ENCODE results near the gene CCT3.
"Not testable (repeated sequence)": the region's sequence is repeated elsewhere in the genome, so short reads cannot be mapped to it uniquely, and the experiment has no call there.

Gene CCT3

GRCh38 chr1:156376146-156376545 lies 38.1 kb upstream of the CCT3 start:
- H3K27me3 Mint-ChIP-seq (ENCODE audit: low read depth): peaks cover 24% of the 10 kb centered on the region
- no peak overlapping the region for H3K27ac Mint-ChIP-seq
- no peak overlapping the region for H3K4me3 Mint-ChIP-seq
- no peaks in the 10 kb centered on the region for H3K4me1 Mint-ChIP-seq (ENCODE audit: low read depth)
- no peak for DNase-seq (ENCODE audit: low spot score)
- no peaks in the 10 kb centered on the region for H3K36me3 Mint-ChIP-seq (ENCODE audit: low read depth)
- H3K9me3 Mint-ChIP-seq: no peaks in the 10 kb centered on the region

DNA sequence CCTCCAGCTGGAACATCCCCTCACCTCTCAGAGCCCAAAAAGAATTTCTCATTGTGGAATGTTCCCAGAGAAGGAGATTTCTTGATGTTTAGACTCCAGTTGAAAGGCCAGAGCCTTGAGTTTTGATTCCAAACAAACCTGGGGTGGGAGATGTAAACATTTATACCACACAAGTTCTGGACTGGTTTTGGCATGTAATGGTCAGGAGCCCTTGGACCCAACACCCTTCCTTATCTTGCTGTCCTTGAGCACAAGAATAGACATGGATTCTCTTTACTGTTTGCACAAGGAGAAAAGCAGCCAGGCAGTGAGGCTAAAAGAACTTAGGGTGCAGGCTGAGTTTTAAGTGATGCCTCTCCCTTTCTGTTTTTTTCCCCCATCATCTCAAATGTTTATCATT lies 35.5 kb upstream of the CCT3 start:
- no peak for DNase-seq (ENCODE audit: low spot score)
- no peak overlapping the region for H3K27ac Mint-ChIP-seq
- H3K9me3 Mint-ChIP-seq: no peaks in the 10 kb centered on the region
- H3K36me3 Mint-ChIP-seq (ENCODE audit: low read depth): no peaks in the 10 kb centered on the region
- H3K4me3 Mint-ChIP-seq: no peak overlapping the region
- no peaks in the 10 kb centered on the region for H3K4me1 Mint-ChIP-seq (ENCODE audit: low read depth)
- H3K27me3 Mint-ChIP-seq (ENCODE audit: low read depth): peaks cover 36% of the 10 kb centered on the region

GRCh38 chr1:156372876-156373275 lies 34.8 kb upstream of the CCT3 start:
- no peak for DNase-seq (ENCODE audit: low spot score)
- H3K27me3 Mint-ChIP-seq (ENCODE audit: low read depth): peaks cover 43% of the 10 kb centered on the region
- no peaks in the 10 kb centered on the region for H3K9me3 Mint-ChIP-seq
- H3K27ac Mint-ChIP-seq: no peak overlapping the region
- H3K4me1 Mint-ChIP-seq (ENCODE audit: low read depth): no peaks in the 10 kb centered on the region
- H3K36me3 Mint-ChIP-seq (ENCODE audit: low read depth): no peaks in the 10 kb centered on the region
- no peak overlapping the region for H3K4me3 Mint-ChIP-seq

DNA sequence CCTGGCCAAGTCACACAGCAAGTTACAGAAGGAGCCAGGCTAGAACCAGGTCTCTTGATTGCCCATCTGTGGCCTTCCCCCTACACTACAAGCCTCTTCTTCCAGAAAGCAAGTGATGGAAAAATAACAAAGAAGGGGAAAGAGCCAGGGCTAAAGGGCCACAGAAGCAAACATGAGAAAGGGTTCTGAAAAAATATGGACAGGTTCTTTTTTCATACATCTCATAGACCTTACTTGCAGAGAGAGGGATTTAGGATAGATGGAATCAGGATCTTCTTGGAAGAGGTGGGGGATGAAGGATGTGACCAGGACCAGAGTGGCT lies 34.1 kb upstream of the CCT3 start:
- H3K36me3 Mint-ChIP-seq (ENCODE audit: low read depth): no peaks in the 10 kb centered on the region
- H3K9me3 Mint-ChIP-seq: no peaks in the 10 kb centered on the region
- DNase-seq (ENCODE audit: low spot score): no peak
- no peaks in the 10 kb centered on the region for H3K4me1 Mint-ChIP-seq (ENCODE audit: low read depth)
- no peak overlapping the region for H3K27ac Mint-ChIP-seq
- peaks cover 45% of the 10 kb centered on the region for H3K27me3 Mint-ChIP-seq (ENCODE audit: low read depth)
- no peak overlapping the region for H3K4me3 Mint-ChIP-seq

DNA sequence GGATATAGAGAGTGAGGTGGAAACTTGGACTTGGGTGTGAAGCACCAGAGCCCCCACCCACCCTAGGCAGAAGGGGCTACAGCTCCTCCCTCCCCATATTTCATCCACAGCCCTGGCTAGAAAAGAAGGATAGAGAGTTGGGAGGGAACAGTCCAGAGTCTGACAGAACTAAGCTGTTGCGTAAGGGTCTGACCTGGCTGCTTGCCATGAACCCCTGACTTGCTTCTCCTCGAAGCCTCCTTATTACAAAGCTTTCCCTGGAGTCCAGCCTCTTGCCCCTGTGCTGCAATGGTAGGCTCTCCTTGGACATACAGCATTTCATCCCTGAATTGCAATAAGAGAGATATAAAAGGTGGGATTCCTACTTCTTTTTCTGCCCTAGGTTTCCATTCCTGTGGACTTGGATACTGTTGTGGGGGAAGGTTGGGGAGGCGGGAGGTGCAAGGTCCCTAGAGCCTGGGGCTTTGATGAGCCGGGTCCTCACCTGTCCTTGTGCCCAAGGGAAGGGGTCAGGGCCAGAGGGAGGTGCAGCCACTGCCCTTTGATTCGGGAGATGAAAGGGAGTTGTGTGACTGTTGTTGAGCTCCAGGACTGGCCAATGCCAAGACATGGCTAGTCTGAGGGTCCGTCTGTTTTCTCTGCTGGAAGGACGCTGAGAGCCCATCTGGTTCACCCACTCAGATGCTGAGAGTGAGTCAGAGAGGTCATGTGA lies 33.6 kb upstream of the CCT3 start:
- H3K36me3 Mint-ChIP-seq (ENCODE audit: low read depth): no peaks in the 10 kb centered on the region
- no peaks in the 10 kb centered on the region for H3K9me3 Mint-ChIP-seq
- H3K27ac Mint-ChIP-seq: no peak overlapping the region
- no peak overlapping the region for H3K4me3 Mint-ChIP-seq
- peaks cover 47% of the 10 kb centered on the region for H3K27me3 Mint-ChIP-seq (ENCODE audit: low read depth)
- no peak for DNase-seq (ENCODE audit: low spot score)
- H3K4me1 Mint-ChIP-seq (ENCODE audit: low read depth): no peaks in the 10 kb centered on the region

DNA sequence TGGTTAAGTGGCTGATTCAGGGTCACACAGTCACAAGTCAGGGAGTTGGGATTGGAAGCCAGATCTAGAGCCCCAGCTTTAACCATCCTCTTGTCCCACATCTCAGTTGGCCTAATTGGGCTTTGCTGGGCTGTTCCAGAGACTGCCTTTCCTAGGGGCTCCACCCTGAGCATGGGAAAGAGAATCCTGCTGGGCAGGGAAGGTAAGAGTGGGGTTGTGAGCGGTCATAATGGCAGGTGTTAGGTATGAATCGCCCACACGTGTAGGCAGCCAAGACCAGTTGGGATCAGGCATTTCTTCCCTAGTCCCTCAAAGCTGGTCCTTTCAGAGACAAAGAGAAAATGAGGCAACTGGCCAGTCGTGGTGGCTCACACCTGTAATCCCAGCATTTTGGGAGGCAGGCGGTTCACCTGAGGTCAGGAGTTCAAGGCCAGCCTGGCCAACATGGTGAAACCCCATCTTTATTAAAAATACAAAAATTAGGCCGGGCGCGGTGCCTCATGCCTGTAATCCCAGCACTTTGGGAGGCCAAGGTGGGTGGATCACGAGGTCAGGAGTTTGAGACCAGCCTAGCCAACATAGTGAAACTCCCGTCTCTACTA lies 31.7 kb upstream of the CCT3 start:
- H3K4me3 Mint-ChIP-seq; H3K4me1 Mint-ChIP-seq (ENCODE audit: low read depth); H3K9me3 Mint-ChIP-seq; H3K36me3 Mint-ChIP-seq (ENCODE audit: low read depth); H3K27ac Mint-ChIP-seq; DNase-seq (ENCODE audit: low spot score): not testable (repeated sequence)
- peaks cover 59% of the 10 kb centered on the region for H3K27me3 Mint-ChIP-seq (ENCODE audit: low read depth)

DNA sequence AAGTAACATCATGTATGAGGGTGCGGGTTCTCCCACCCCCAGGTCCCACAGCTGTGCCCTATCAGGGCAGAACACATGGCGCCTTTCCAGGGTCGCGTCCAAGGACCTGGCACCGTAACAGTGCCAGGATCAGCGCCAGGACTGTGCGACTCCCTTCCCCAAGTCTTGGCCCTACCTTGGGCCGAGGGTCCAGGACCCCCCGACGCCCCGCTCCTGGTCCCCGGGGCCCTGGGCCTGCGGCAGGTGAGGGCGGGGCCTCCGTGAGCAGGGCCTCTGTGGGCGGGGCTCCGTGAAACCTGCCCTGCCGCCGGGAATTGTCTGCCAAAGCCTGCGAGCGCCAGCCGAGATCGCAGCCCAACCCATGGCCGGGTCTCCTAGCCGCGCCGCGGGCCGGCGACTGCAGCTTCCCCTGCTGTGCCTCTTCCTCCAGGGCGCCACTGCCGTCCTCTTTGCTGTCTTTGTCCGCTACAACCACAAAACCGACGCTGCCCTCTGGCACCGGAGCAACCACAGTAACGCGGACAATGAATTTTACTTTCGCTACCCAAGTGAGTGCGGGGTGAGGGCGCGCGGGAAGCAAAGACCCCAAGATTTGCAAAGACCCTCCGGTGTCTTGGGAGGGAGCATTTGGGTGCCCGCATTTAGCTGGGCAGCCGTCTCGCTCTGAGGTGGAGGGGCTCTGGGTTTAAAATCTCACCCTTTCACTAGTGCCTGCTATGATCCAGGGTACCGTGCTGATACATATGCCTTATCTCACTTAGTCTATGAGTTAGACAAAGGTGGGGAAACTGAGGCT lies 31.0 kb upstream of the CCT3 start, which contains the start of gene RHBG:
Gene RHBG (plus strand): TSS at position 323 of the 796 bp plus-strand sequence. CDS start 39 bp downstream, at position 362.
- no peak for DNase-seq (ENCODE audit: low spot score)
- H3K27me3 Mint-ChIP-seq (ENCODE audit: low read depth): peaks cover 63% of the 10 kb centered on the region
- no peak within 1 kb of the TSS for H3K27ac Mint-ChIP-seq
- H3K36me3 Mint-ChIP-seq (ENCODE audit: low read depth): no peaks in the 10 kb centered on the region
- no peaks in the 10 kb centered on the region for H3K9me3 Mint-ChIP-seq
- no peaks in the 10 kb centered on the region for H3K4me1 Mint-ChIP-seq (ENCODE audit: low read depth)
- H3K4me3 Mint-ChIP-seq: peak within 1 kb of the TSS; percentile 54

DNA sequence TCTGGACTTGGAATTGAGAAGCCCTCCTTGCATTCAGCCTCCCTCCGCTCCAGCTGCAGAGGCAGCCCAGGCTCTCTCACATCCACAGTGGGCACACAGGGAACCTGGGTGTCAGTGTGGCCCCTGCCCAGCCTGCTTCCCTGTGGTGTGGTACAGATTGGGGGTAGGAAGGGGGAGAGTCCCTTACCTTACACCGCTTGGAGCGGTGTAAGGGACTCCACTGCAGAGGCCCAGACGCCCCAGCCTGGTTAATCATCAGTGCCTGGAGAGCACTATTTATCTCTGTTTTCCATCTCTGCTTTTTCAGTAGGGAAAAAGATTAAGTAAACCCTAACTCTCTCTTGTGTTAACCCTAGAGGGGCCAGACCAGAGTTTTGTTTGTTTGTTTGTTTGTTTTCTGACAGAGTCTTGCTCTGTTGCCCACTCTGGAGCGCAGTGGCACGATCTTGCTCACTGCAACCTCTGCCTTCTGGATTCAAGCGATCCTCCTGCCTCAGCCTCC lies 30.1 kb upstream of the CCT3 start:
- DNase-seq (ENCODE audit: low spot score): no peak
- Mint-ChIP-seq H3K9me3 (no peaks in the 10 kb centered on the region), H3K27me3 (ENCODE audit: low read depth) (peaks cover 65% of the 10 kb centered on the region), H3K4me3 (no peak overlapping the region), H3K27ac (no peak overlapping the region), H3K36me3 (ENCODE audit: low read depth) (no peaks in the 10 kb centered on the region), H3K4me1 (ENCODE audit: low read depth) (no peaks in the 10 kb centered on the region)

GRCh38 chr1:156367383-156368156 lies 29.5 kb upstream of the CCT3 start:
- H3K9me3 Mint-ChIP-seq: no peaks in the 10 kb centered on the region
- H3K4me3 Mint-ChIP-seq: no peak overlapping the region
- H3K27ac Mint-ChIP-seq: no peak overlapping the region
- no peaks in the 10 kb centered on the region for H3K36me3 Mint-ChIP-seq (ENCODE audit: low read depth)
- H3K27me3 Mint-ChIP-seq (ENCODE audit: low read depth): peaks cover 61% of the 10 kb centered on the region
- no peaks in the 10 kb centered on the region for H3K4me1 Mint-ChIP-seq (ENCODE audit: low read depth)
- DNase-seq (ENCODE audit: low spot score): no peak

- Mint-ChIP-seq H3K4me1 (ENCODE audit: low read depth) (no peaks in the 10 kb centered on the region), H3K4me3 (no peak overlapping the region), H3K27me3 (ENCODE audit: low read depth) (peaks cover 53% of the 10 kb centered on the region), H3K27ac (no peak overlapping the region), H3K36me3 (ENCODE audit: low read depth) (no peaks in the 10 kb centered on the region), H3K9me3 (no peaks in the 10 kb centered on the region)
- no peak for DNase-seq (ENCODE audit: low spot score)
These were observed 28.5 kb upstream of the CCT3 start for GRCh38 chr1:156366378-156367166.

DNA sequence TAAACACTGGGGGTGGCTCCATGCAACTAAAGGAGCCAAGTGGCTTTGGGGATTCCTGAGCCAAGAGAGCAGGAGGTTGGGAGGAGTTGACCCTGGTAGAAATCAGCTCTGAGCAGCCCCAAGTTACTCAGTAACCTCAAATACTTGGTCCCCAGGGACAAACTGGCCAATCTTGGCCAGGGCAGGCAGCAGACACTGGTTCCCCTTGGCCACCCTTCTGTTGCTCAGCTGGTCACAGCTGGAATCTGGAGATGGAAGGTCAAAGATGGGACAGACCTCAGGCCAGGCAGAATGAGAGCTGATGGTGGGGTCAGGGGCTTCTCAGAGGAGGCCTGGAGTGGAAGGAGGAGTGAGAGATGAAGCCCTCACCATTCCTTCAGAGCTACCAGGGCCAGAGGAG lies 27.7 kb upstream of the CCT3 start:
- no peak overlapping the region for H3K4me3 Mint-ChIP-seq
- no peaks in the 10 kb centered on the region for H3K4me1 Mint-ChIP-seq (ENCODE audit: low read depth)
- no peak for DNase-seq (ENCODE audit: low spot score)
- H3K27me3 Mint-ChIP-seq (ENCODE audit: low read depth): peaks cover 47% of the 10 kb centered on the region
- H3K27ac Mint-ChIP-seq: no peak overlapping the region
- no peaks in the 10 kb centered on the region for H3K9me3 Mint-ChIP-seq
- no peaks in the 10 kb centered on the region for H3K36me3 Mint-ChIP-seq (ENCODE audit: low read depth)

GRCh38 chr1:156360534-156360933 lies 22.4 kb upstream of the CCT3 start:
- no peak for DNase-seq (ENCODE audit: low spot score)
- Mint-ChIP-seq H3K36me3 (ENCODE audit: low read depth) (no peaks in the 10 kb centered on the region), H3K4me1 (ENCODE audit: low read depth) (peaks cover 4% of the 10 kb centered on the region), H3K4me3 (no peak overlapping the region), H3K27ac (no peak overlapping the region), H3K27me3 (ENCODE audit: low read depth) (peaks cover 49% of the 10 kb centered on the region), H3K9me3 (no peaks in the 10 kb centered on the region)

DNA sequence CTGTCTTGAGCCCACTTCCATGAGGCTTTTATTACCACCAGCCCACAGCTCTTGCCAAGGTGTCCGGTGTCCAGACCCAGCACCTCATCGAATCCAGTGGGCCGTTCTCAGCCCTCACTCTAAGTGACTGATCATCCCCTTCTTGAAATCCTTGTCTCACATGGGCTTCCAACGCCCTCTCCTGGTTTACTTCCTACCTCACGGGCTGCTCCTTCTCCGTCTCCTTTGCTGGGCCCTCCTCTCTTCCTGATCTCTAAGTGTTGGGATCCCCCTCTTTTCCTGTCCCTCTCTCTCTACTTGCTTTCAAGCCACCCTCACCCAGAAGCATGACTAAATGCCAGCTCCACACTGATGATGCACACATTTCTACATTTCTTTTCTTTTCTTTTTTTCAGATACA lies 21.9 kb upstream of the CCT3 start:
- peaks cover 45% of the 10 kb centered on the region for H3K27me3 Mint-ChIP-seq (ENCODE audit: low read depth)
- H3K36me3 Mint-ChIP-seq (ENCODE audit: low read depth): no peaks in the 10 kb centered on the region
- peaks cover 4% of the 10 kb centered on the region for H3K4me1 Mint-ChIP-seq (ENCODE audit: low read depth)
- H3K27ac Mint-ChIP-seq: no peak overlapping the region
- H3K4me3 Mint-ChIP-seq: no peak overlapping the region
- DNase-seq (ENCODE audit: low spot score): no peak
- no peaks in the 10 kb centered on the region for H3K9me3 Mint-ChIP-seq

Data from T-helper 2 cell treated with Interferon-gamma antibody and Interleukin-4, amounts not matched to agents 5 μg/mL and 100 μg/mL, for 36 hours (primary cell).